Endothelial cell of umbilical vein (primary cell): ENCODE measurements around the gene MOXD1. TPM values are rescaled to one million over a fixed set of nuclear protein-coding genes. Genes with fewer than 3 reads are reported as not detected.

Experiments
- BruUV-seq: library from RNA; stranded (reverse); fragments of 400-500 nt; replicated peaks from 2 replicates; lab custom pipeline; 2021; lab: Mats Ljungman, UMichigan
- CTCF ChIA-PET: fragments of 300-600, 350-600 bp; sonication (Branson Sonifier 250); formaldehyde crosslinking; loops from one replicate; lab custom pipeline; 2021; ENCODE audit warnings: antibody characterized with exemption, inconsistent platforms; lab: Charles Lee
- POLR2A ChIA-PET: fragments of 300-600, 350-600 bp; sonication (Branson Sonifier 250); formaldehyde crosslinking; loops from one replicate; lab custom pipeline; 2021; ENCODE audit warnings: antibody characterized with exemption, inconsistent platforms; lab: Charles Lee
- DNase-seq: peaks from one replicate; pipeline ENCODE4 v3.0.0-alpha.2; 2011; ENCODE audit warnings: low read depth, low spot score
- FAIRE-seq: peaks from 2 replicates; lab custom pipeline; 2011; peaks lifted over from hg19 to GRCh38; lab: Jason Lieb, UNC
- H2AFZ ChIP-seq: 2 replicates; pipeline ENCODE4 v1.6.0; 2012; ENCODE audit warnings: low read depth, low read length, control low read depth, inconsistent platforms
- H3K27ac ChIP-seq: 2 replicates; pipeline ENCODE4 v1.5.1; 2011; ENCODE audit warnings: low read depth, mild to moderate bottlenecking, control low read depth, low read length, moderate library complexity; ENCODE audit not compliant: insufficient read depth
- H3K27me3 ChIP-seq, 2 experiments: 2 replicates each; pipeline versions ENCODE4 v1.6.0 to v1.6.1; 2011; ENCODE audit warnings: low read length in 2 of 2, mixed read lengths in 1 of 2; ENCODE audit not compliant: control insufficient read depth in 2 of 2, insufficient read depth in 2 of 2
- H3K36me3 ChIP-seq, 2 experiments: 2 replicates in 1 of 2; 3 replicates in 1 of 2; pipeline ENCODE4 v1.5.1; 2011; ENCODE audit warnings: low read length in 2 of 2, mild to moderate bottlenecking in 1 of 2, moderate library complexity in 1 of 2; ENCODE audit not compliant: control insufficient read depth in 2 of 2, insufficient read depth in 2 of 2; ENCODE audit errors: extremely low read depth in 1 of 2
- H3K4me1 ChIP-seq: 3 replicates; pipeline ENCODE4 v1.5.1; 2011; ENCODE audit warnings: mild to moderate bottlenecking, low read length; ENCODE audit not compliant: control insufficient read depth, insufficient read depth; ENCODE audit errors: extremely low read depth
- H3K4me2 ChIP-seq: 2 replicates; pipeline ENCODE4 v1.6.1; 2011; ENCODE audit warnings: low read length, control low read depth, mixed read lengths; ENCODE audit not compliant: insufficient read depth
- H3K4me3 ChIP-seq, 3 experiments: fragments of 200-600 bp in 1 of 3; sonication (generic), shearing (Covaris generic) in 1 of 3; replicated peaks in 1 of 3; 2 replicates each; pipeline ENCODE4 v1.5.1; 2011 to 2016; ENCODE audit warnings: control low read depth in 3 of 3, low read length in 3 of 3, mild to moderate bottlenecking in 2 of 3, inconsistent platforms in 1 of 3, low read depth in 1 of 3, moderate library complexity in 1 of 3; ENCODE audit not compliant: insufficient read depth in 1 of 3
- H3K79me2 ChIP-seq: 2 replicates; pipeline ENCODE4 v1.6.0; 2012; ENCODE audit warnings: low read length, inconsistent platforms; ENCODE audit not compliant: control insufficient read depth, insufficient read depth
- H3K9ac ChIP-seq: replicated peaks from 2 replicates; pipeline ENCODE3; 2011; ENCODE audit warnings: low read length, control low read depth; ENCODE audit not compliant: insufficient read depth; ENCODE audit errors: extremely low read depth
- H3K9me1 ChIP-seq: replicated peaks from 3 replicates; pipeline ENCODE4 v1.6.0; 2011; ENCODE audit warnings: mild to moderate bottlenecking, low read length; ENCODE audit not compliant: control insufficient read depth, insufficient read depth; ENCODE audit errors: extremely low read depth
- H3K9me3 ChIP-seq: replicated peaks from 2 replicates; pipeline ENCODE4 v1.5.1; 2012; ENCODE audit warnings: low read length, inconsistent platforms; ENCODE audit not compliant: control insufficient read depth, insufficient read depth
- H4K20me1 ChIP-seq: replicated peaks from 2 replicates; pipeline ENCODE3; 2011; ENCODE audit warnings: mild to moderate bottlenecking, low read length; ENCODE audit not compliant: control insufficient read depth, insufficient read depth; ENCODE audit errors: extremely low read depth
- EZH2 ChIP-seq: IDR thresholded peaks from 2 replicates; pipeline ENCODE4 v1.6.1; 2012; ENCODE audit warnings: borderline replicate concordance, low read depth, mild to moderate bottlenecking, moderate library complexity, low read length, inconsistent platforms; ENCODE audit not compliant: severe bottlenecking
- FOS ChIP-seq: IDR thresholded peaks from 2 replicates; pipeline ENCODE4 v1.6.1; 2011; ENCODE audit warnings: mild to moderate bottlenecking, low read length, moderate library complexity, borderline replicate concordance; ENCODE audit not compliant: insufficient read depth
- GATA2 ChIP-seq: IDR thresholded peaks from 2 replicates; pipeline ENCODE4 v1.7.0; 2011; ENCODE audit warnings: low read depth, mild to moderate bottlenecking, moderate library complexity, mixed read lengths, low read length; ENCODE audit not compliant: insufficient read length, insufficient read depth
- JUN ChIP-seq: IDR thresholded peaks from 2 replicates; pipeline ENCODE4 v1.6.1; 2011; ENCODE audit warnings: borderline replicate concordance, low read depth; ENCODE audit not compliant: insufficient read length, insufficient read depth
- MYC ChIP-seq: IDR thresholded peaks from one replicate; pipeline ENCODE4 v1.6.1; 2011; ENCODE audit warnings: mild to moderate bottlenecking, low read depth, low read length
- POLR2A ChIP-seq: IDR thresholded peaks from 2 replicates; pipeline ENCODE4 v1.6.1; 2012; ENCODE audit warnings: low read depth, mild to moderate bottlenecking, control low read depth, low read length
- POLR2AphosphoS5 ChIP-seq: IDR thresholded peaks from 2 replicates; pipeline ENCODE4 v1.6.1; 2012; ENCODE audit warnings: low read depth, mild to moderate bottlenecking, control low read depth, low read length, moderate library complexity; ENCODE audit not compliant: insufficient read depth
- dilution Hi-C: fragments of 300-500 bp; cut with MboI; formaldehyde crosslinking; loops from one replicate; pipeline ENCODE4 v1.15.0; 2019; ENCODE audit warnings: low sequenced_read_pairs; ENCODE audit not compliant: extremely low pct_ligation_motif_present
- intact Hi-C: fragments of 100-400 bp; cut with micrococcal nuclease; formaldehyde crosslinking; loops from one replicate; pipeline ENCODE4 v1.10.0; 2022
- polyA plus RNA-seq, 4 experiments: library from polyadenylated mRNA; depleted of rRNA in 3 of 4; stranded (reverse) in 3 of 4; unstranded in 1 of 4; fragments of >200 nt; gene quantifications; 2 replicates each; pipeline versions ENCODE4 v1.2.1 to v1.2.3, GENCODE V29; 2011 to 2012; ENCODE audit warnings: missing spikeins in 1 of 4
- total RNA-seq: library from RNA; stranded (reverse); gene quantifications from 2 replicates; pipeline ENCODE4 v1.2.3, GENCODE V29; 2021
- TF ChIP-seq, protein P1 (sequence below), 2 donors: IDR thresholded peaks; 1 replicate in 1 of 2; 2 replicates in 1 of 2; pipeline ENCODE4 v1.5.1; 2011; ENCODE audit warnings: low read length in 2 of 2, mild to moderate bottlenecking in 2 of 2, moderate library complexity in 2 of 2, control low read depth in 1 of 2, inconsistent platforms in 1 of 2, low read depth in 1 of 2; ENCODE audit not compliant: insufficient read depth in 1 of 2; ENCODE audit errors: extremely low read depth in 1 of 2
- TF ChIP-seq, protein P2 (sequence below): IDR thresholded peaks from 2 replicates; pipeline ENCODE4 v1.6.1; 2011; ENCODE audit not compliant: insufficient read depth, insufficient read length

MOXD1 gene
- total and polyA plus RNA-seq, 2 donors (not counting 3 experiments of a cell fraction or from before 2014, with no cell fraction given), result 0.01 TPM; not detected in 1

DNA sequence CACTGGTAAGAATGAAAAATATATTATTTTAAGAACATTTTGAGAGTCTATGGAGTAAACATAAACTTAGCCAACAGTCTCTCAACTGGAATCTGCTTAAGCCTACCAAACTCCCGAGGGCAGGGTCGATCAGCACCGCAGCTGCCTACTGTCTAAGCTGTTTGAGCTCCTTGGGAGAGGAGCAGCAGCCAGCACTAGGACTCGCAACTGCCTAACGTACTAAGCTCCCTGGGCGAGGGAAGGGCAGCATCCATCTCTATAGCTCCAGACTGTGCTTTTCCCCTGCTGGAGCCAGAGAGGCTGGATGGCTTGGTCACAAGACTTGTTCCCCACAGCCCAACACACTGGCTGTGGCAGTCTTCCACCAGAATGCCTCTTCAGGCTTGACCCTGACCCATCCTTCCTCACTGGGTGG is 96.4 kb downstream of the MOXD1 start:
- H3K9ac ChIP-seq, result no peak overlapping the region
- no TSS peak for BruUV-seq
- no peaks in the 10 kb centered on the region for H3K9me1 ChIP-seq
- no peak overlapping the region for H3K4me2 ChIP-seq
- no peaks in the 10 kb centered on the region for H4K20me1 ChIP-seq
- FAIRE-seq (no peak), DNase-seq (no peak)
- no peak for TF ChIP-seq JUN
- no peak for TF ChIP-seq POLR2A
- TF ChIP-seq, protein P1, sequence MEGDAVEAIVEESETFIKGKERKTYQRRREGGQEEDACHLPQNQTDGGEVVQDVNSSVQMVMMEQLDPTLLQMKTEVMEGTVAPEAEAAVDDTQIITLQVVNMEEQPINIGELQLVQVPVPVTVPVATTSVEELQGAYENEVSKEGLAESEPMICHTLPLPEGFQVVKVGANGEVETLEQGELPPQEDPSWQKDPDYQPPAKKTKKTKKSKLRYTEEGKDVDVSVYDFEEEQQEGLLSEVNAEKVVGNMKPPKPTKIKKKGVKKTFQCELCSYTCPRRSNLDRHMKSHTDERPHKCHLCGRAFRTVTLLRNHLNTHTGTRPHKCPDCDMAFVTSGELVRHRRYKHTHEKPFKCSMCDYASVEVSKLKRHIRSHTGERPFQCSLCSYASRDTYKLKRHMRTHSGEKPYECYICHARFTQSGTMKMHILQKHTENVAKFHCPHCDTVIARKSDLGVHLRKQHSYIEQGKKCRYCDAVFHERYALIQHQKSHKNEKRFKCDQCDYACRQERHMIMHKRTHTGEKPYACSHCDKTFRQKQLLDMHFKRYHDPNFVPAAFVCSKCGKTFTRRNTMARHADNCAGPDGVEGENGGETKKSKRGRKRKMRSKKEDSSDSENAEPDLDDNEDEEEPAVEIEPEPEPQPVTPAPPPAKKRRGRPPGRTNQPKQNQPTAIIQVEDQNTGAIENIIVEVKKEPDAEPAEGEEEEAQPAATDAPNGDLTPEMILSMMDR (IDR thresholded peaks at IDR 0.05; ENCODE audit: extremely low read depth in 1 of 2, insufficient read depth in 1 of 2, low read depth in 1 of 2, low read length in 2 of 2), result no peak
- TF ChIP-seq GATA2, result no peak
- TF ChIP-seq EZH2, result no peak
- TF ChIP-seq, protein P2, sequence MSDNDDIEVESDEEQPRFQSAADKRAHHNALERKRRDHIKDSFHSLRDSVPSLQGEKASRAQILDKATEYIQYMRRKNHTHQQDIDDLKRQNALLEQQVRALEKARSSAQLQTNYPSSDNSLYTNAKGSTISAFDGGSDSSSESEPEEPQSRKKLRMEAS, result no peak
- TF ChIP-seq FOS, result no peak
- TF ChIP-seq POLR2AphosphoS5, result no peak
- TF ChIP-seq MYC, result no peak
- ChIA-PET CTCF (interaction anchor here (1.7 kb wide), 2 partner anchors 25 to 179 kb away, joined by 5 to 7 read pairs; no protein-coding TSS in a partner anchor), POLR2A (no interaction called here)
- intact Hi-C loops (no loop called here), dilution Hi-C loops (no loop called here)
- no peaks in the 10 kb centered on the region for H3K79me2 ChIP-seq
- H3K27me3 ChIP-seq, result peaks cover 12 to 16% of the 10 kb centered on the region in 2 experiments
- no peaks in the 10 kb centered on the region for H3K36me3 ChIP-seq
- no peak overlapping the region for H3K27ac ChIP-seq
- H3K4me1 ChIP-seq, result no peaks in the 10 kb centered on the region
- H3K4me3 ChIP-seq, result no peak overlapping the region
- no peak overlapping the region for H2AFZ ChIP-seq
- H3K9me3 ChIP-seq, result no peaks in the 10 kb centered on the region
